Adipose tissue (tissue), 3 donors: ENCODE results near the gene CCNL1. TPM values are rescaled to one million over a fixed set of nuclear protein-coding genes. Genes with fewer than 3 reads are reported as not detected.
"Not testable (repeated sequence)": the region's sequence is repeated elsewhere in the genome, so short reads cannot be mapped to it uniquely, and the experiment has no call there.

Source experiments
- H3K27ac ChIP-seq: one replicate; pipeline ENCODE4 v1.5.1; 2013; ENCODE audit warnings: low read depth, low read length
- WGBS, 3 donors: extraction: QIAGEN DNeasy Blood & Tissue Kit; methylation state at CpG; one replicate each; pipeline ENCODE4 v1.1.7; 2013; 5-methylcytosine and 5-hydroxymethylcytosine counted together
- polyA plus RNA-seq, 3 donors: library from polyadenylated mRNA; stranded (reverse); fragments of 200-250 nt; gene quantifications; one replicate each; pipeline ENCODE4 v1.2.3, GENCODE V29; 2013
- donor health status: healthy with polysubstance abuse.
- donor health status: Bipolar disorder and iron deficiency.
- donor health status: healthy.

The CCNL1 gene
- polyA plus RNA-seq, 3 donors = 50.9 to 277 (median 118) TPM

- peak overlapping the region; percentile 94 for H3K27ac ChIP-seq
- WGBS, 3 donors = 0 to 1% (median 0%) methylated on average over 61 of the region's 61 CpGs
These were observed 14.9 kb upstream of the CCNL1 start for GRCh38 chr3:157174649-157175498.

- 1 to 6% (median 3%) methylated on average over 15 of the region's 15 CpGs for WGBS, 3 donors
These were observed 14.3 kb upstream of the CCNL1 start for GRCh38 chr3:157174290-157174648.

GRCh38 chr3:157173343-157173742 is 13.4 kb upstream of the CCNL1 start:
- not testable (repeated sequence) for H3K27ac ChIP-seq
- 94 to 96% (median 96%) methylated on average over 14 of the region's 14 CpGs for WGBS, 3 donors

More at GRCh38 chr3:157174290-157174648, 14.3 kb upstream of the CCNL1 start:
- H3K27ac ChIP-seq = peak overlapping the region; percentile 94

GRCh38 chr3:157172746-157173145 is 12.8 kb upstream of the CCNL1 start:
- WGBS, 3 donors = 78 to 92% (median 85%) methylated on average over 4 of the region's 4 CpGs
- H3K27ac ChIP-seq = no peak overlapping the region

- 41 to 94% (median 54%) methylated on average over 3 of the region's 3 CpGs for WGBS, 3 donors
These were observed 10.9 kb upstream of the CCNL1 start for GRCh38 chr3:157170861-157171260.

GRCh38 chr3:157167371-157168042 is 7.6 kb upstream of the CCNL1 start:
- WGBS, 3 donors = 74 to 81% (median 76%) methylated on average over 5 of the region's 5 CpGs
- H3K27ac ChIP-seq = no peak overlapping the region

More at GRCh38 chr3:157170861-157171260, 10.9 kb upstream of the CCNL1 start:
- H3K27ac ChIP-seq = no peak overlapping the region

GRCh38 chr3:157166561-157166960 is 6.6 kb upstream of the CCNL1 start:
- 61 to 87% (median 77%) methylated on average over 2 of the region's 2 CpGs for WGBS, 3 donors
- H3K27ac ChIP-seq = no peak overlapping the region

GRCh38 chr3:157166115-157166514 is 6.2 kb upstream of the CCNL1 start:
- H3K27ac ChIP-seq = no peak overlapping the region

- 90 to 91% (median 91%) methylated on average over 19 of the region's 19 CpGs for WGBS, 3 donors
- H3K27ac ChIP-seq = no peak overlapping the region
These were observed 3.4 kb upstream of the CCNL1 start for GRCh38 chr3:157163217-157163953.

- H3K27ac ChIP-seq = not testable (repeated sequence)
These were observed 2.7 kb upstream of the CCNL1 start for GRCh38 chr3:157162620-157163019.

GRCh38 chr3:157160658-157161424 is 894 bp upstream of the CCNL1 start:
- 7 to 8% (median 7%) methylated on average over 22 of the region's 22 CpGs for WGBS, 3 donors
- H3K27ac ChIP-seq = peak overlapping the region; percentile 100

More at GRCh38 chr3:157162620-157163019, 2.7 kb upstream of the CCNL1 start:
- WGBS, 3 donors = 56 to 86% (median 83%) methylated on average over 7 of the region's 7 CpGs

- 1 to 3% (median 1%) methylated on average over 39 to 46 of the region's 46 CpGs for WGBS, 3 donors
- peak overlapping the region; percentile 99 for H3K27ac ChIP-seq
These were observed 748 bp downstream of the CCNL1 start for GRCh38 chr3:157159037-157159761.

GRCh38 chr3:157157836-157158235 is 2.1 kb downstream of the CCNL1 start:
- no peak overlapping the region for H3K27ac ChIP-seq

GRCh38 chr3:157156837-157157635 is 2.9 kb downstream of the CCNL1 start:
- 45 to 60% (median 54%) methylated on average over 7 of the region's 7 CpGs for WGBS, 3 donors
- H3K27ac ChIP-seq = no peak overlapping the region

GRCh38 chr3:157155591-157155990 is 4.4 kb downstream of the CCNL1 start:
- 33 to 66% (median 52%) methylated on average over 3 of the region's 3 CpGs for WGBS, 3 donors
- H3K27ac ChIP-seq = no peak overlapping the region

GRCh38 chr3:157154563-157155330 is 5.2 kb downstream of the CCNL1 start:
- 26 to 59% (median 54%) methylated on average over 6 of the region's 6 CpGs for WGBS, 3 donors

More at GRCh38 chr3:157154563-157155330, 5.2 kb downstream of the CCNL1 start:
- no peak overlapping the region for H3K27ac ChIP-seq
